Measurements from ENCODE around the gene NFIB. TPM values are rescaled to one million over a fixed set of nuclear protein-coding genes. Genes with fewer than 3 reads are reported as not detected.

NFIB gene
- total and polyA plus RNA-seq, 2 of the 8 experiments (the other 6 are each of a cell fraction or from before 2014, with no cell fraction given) = 2.6 to 13.1 TPM

DNA sequence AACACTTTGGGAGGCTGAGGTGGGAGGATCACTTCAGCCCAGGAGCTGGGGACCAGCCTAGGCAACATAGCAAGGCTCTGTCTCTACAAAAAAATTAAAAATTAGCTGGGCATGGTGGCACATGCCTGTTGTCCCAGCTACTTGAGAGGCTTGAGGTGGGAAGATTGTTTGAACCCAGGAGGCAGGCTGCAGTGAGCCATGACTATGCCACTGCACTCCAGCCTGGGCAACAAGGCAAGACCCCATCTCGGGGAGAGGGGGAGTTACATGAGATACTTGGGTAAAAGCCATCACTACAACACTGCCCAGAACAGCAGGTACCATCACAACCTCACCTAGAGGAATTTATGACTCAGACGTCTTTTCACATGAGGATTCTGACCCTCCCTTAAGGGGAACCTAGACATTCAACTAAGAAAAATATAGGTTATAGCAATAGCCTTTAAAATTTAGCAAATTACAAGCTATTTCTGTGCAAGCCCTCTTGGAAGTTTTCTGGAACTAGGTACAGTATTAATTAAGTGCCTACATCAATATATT, 143.5 kb downstream of the NFIB start (continued):
- TF ChIP-seq, protein P1, sequence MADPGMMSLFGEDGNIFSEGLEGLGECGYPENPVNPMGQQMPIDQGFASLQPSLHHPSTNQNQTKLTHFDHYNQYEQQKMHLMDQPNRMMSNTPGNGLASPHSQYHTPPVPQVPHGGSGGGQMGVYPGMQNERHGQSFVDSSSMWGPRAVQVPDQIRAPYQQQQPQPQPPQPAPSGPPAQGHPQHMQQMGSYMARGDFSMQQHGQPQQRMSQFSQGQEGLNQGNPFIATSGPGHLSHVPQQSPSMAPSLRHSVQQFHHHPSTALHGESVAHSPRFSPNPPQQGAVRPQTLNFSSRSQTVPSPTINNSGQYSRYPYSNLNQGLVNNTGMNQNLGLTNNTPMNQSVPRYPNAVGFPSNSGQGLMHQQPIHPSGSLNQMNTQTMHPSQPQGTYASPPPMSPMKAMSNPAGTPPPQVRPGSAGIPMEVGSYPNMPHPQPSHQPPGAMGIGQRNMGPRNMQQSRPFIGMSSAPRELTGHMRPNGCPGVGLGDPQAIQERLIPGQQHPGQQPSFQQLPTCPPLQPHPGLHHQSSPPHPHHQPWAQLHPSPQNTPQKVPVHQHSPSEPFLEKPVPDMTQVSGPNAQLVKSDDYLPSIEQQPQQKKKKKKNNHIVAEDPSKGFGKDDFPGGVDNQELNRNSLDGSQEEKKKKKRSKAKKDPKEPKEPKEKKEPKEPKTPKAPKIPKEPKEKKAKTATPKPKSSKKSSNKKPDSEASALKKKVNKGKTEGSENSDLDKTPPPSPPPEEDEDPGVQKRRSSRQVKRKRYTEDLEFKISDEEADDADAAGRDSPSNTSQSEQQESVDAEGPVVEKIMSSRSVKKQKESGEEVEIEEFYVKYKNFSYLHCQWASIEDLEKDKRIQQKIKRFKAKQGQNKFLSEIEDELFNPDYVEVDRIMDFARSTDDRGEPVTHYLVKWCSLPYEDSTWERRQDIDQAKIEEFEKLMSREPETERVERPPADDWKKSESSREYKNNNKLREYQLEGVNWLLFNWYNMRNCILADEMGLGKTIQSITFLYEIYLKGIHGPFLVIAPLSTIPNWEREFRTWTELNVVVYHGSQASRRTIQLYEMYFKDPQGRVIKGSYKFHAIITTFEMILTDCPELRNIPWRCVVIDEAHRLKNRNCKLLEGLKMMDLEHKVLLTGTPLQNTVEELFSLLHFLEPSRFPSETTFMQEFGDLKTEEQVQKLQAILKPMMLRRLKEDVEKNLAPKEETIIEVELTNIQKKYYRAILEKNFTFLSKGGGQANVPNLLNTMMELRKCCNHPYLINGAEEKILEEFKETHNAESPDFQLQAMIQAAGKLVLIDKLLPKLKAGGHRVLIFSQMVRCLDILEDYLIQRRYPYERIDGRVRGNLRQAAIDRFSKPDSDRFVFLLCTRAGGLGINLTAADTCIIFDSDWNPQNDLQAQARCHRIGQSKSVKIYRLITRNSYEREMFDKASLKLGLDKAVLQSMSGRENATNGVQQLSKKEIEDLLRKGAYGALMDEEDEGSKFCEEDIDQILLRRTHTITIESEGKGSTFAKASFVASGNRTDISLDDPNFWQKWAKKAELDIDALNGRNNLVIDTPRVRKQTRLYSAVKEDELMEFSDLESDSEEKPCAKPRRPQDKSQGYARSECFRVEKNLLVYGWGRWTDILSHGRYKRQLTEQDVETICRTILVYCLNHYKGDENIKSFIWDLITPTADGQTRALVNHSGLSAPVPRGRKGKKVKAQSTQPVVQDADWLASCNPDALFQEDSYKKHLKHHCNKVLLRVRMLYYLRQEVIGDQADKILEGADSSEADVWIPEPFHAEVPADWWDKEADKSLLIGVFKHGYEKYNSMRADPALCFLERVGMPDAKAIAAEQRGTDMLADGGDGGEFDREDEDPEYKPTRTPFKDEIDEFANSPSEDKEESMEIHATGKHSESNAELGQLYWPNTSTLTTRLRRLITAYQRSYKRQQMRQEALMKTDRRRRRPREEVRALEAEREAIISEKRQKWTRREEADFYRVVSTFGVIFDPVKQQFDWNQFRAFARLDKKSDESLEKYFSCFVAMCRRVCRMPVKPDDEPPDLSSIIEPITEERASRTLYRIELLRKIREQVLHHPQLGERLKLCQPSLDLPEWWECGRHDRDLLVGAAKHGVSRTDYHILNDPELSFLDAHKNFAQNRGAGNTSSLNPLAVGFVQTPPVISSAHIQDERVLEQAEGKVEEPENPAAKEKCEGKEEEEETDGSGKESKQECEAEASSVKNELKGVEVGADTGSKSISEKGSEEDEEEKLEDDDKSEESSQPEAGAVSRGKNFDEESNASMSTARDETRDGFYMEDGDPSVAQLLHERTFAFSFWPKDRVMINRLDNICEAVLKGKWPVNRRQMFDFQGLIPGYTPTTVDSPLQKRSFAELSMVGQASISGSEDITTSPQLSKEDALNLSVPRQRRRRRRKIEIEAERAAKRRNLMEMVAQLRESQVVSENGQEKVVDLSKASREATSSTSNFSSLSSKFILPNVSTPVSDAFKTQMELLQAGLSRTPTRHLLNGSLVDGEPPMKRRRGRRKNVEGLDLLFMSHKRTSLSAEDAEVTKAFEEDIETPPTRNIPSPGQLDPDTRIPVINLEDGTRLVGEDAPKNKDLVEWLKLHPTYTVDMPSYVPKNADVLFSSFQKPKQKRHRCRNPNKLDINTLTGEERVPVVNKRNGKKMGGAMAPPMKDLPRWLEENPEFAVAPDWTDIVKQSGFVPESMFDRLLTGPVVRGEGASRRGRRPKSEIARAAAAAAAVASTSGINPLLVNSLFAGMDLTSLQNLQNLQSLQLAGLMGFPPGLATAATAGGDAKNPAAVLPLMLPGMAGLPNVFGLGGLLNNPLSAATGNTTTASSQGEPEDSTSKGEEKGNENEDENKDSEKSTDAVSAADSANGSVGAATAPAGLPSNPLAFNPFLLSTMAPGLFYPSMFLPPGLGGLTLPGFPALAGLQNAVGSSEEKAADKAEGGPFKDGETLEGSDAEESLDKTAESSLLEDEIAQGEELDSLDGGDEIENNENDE (IDR thresholded peaks at IDR 0.05; ENCODE audit: insufficient replicate concordance, low read length) = no peak
- no peak for TF ChIP-seq RXRA (IDR thresholded peaks at IDR 0.05; ENCODE audit: insufficient read depth, low read depth, low read length)
- no peak for TF ChIP-seq TAF7 (optimal IDR thresholded peaks at IDR 0.05; ENCODE audit: borderline replicate concordance, low read depth, low read length)
- TF ChIP-seq JUN (IDR thresholded peaks at IDR 0.05; ENCODE audit: low read depth, low read length) = no peak
- no peak for TF ChIP-seq TCF12 (IDR thresholded peaks at IDR 0.05; ENCODE audit: low read depth, low read length)
- no peak for TF ChIP-seq POLR2A (IDR thresholded peaks at IDR 0.05; ENCODE audit: control extremely low read depth in 1 of 2, low read depth in 2 of 2, low read length in 2 of 2)
- TF ChIP-seq, protein P2, sequence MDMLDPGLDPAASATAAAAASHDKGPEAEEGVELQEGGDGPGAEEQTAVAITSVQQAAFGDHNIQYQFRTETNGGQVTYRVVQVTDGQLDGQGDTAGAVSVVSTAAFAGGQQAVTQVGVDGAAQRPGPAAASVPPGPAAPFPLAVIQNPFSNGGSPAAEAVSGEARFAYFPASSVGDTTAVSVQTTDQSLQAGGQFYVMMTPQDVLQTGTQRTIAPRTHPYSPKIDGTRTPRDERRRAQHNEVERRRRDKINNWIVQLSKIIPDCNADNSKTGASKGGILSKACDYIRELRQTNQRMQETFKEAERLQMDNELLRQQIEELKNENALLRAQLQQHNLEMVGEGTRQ (IDR thresholded peaks at IDR 0.05; ENCODE audit: low read length) = no peak
- TF ChIP-seq ZNF274 (IDR thresholded peaks at IDR 0.05; ENCODE audit: borderline replicate concordance, extremely low read depth, low read length) = no peak
- no peak for TF ChIP-seq NANOG (IDR thresholded peaks at IDR 0.05; ENCODE audit: insufficient read depth, low read depth, low read length, poor library complexity, severe bottlenecking)
